NCI-H2196 (cell line): ENCODE data around the gene SSPN.
"Not testable (repeated sequence)": the region's sequence is repeated elsewhere in the genome, so short reads cannot be mapped to it uniquely, and the experiment has no call there.

ENCODE experiments used
- DNase-seq: peaks from one replicate; lab custom pipeline; 2025; ENCODE audit not compliant: unreplicated experiment; lab: John Stamatoyannopoulos, UW

Gene SSPN

GRCh38 chr12:26226629-26227360 is 31.4 kb downstream of the SSPN start:
- peak; percentile 27 for DNase-seq

- DNase-seq, result no peak
These were observed 32.0 kb downstream of the SSPN start for GRCh38 chr12:26227361-26227745.

- DNase-seq, result no peak
These were observed 34.5 kb downstream of the SSPN start for GRCh38 chr12:26229910-26230309.

GRCh38 chr12:26231470-26231869 is 36.1 kb downstream of the SSPN start:
- DNase-seq, result no peak

GRCh38 chr12:26231921-26232320 is 36.5 kb downstream of the SSPN start:
- no peak for DNase-seq

GRCh38 chr12:26233631-26234030 is 38.3 kb downstream of the SSPN start:
- DNase-seq, result no peak

GRCh38 chr12:26235465-26235864 is 40.1 kb downstream of the SSPN start:
- DNase-seq, result not testable (repeated sequence)

- no peak for DNase-seq
These were observed 43.2 kb downstream of the SSPN start for GRCh38 chr12:26238341-26239121.

GRCh38 chr12:26239122-26239851 is 43.9 kb downstream of the SSPN start:
- no peak for DNase-seq

GRCh38 chr12:26239852-26240815 is 44.8 kb downstream of the SSPN start:
- DNase-seq, result no peak

GRCh38 chr12:26241080-26241479 is 45.7 kb downstream of the SSPN start:
- DNase-seq, result no peak

- no peak for DNase-seq
These were observed 47.3 kb downstream of the SSPN start for GRCh38 chr12:26242683-26243082.

- no peak for DNase-seq
These were observed 49.1 kb downstream of the SSPN start for GRCh38 chr12:26244503-26244902.

- DNase-seq, result no peak
These were observed 50.0 kb downstream of the SSPN start for GRCh38 chr12:26245175-26245942.

GRCh38 chr12:26246483-26247164 is 51.3 kb downstream of the SSPN start:
- no peak for DNase-seq

- no peak for DNase-seq
These were observed 52.5 kb downstream of the SSPN start for GRCh38 chr12:26247873-26248272.

GRCh38 chr12:26250801-26251200 is 55.4 kb downstream of the SSPN start:
- DNase-seq, result no peak

- no peak for DNase-seq
These were observed 56.2 kb downstream of the SSPN start for GRCh38 chr12:26251600-26251999.

GRCh38 chr12:26252946-26253345 is 57.6 kb downstream of the SSPN start:
- DNase-seq, result no peak
